WTC11 (cell line): ENCODE data around the gene LCN10. TPM values are rescaled to one million over a fixed set of nuclear protein-coding genes. Genes with fewer than 3 reads are reported as not detected.
A peak's percentile ranks its signal among the peaks of the same experiment; 100 is the strongest.

ENCODE experiments used
- ATAC-seq: fragments of 200-7000 bp; cut with Tn5 transposase; 2 replicates; pipeline ENCODE4 v1.10.0; 2021; ENCODE audit warnings: mild to moderate bottlenecking, moderate library complexity
- CTCF ChIA-PET: fragments of 300-600 bp; sonication (Branson Sonifier 250); formaldehyde crosslinking; loops from one replicate; lab custom pipeline; 2021; ENCODE audit warnings: antibody characterized with exemption; lab: Charles Lee
- POLR2A ChIA-PET: fragments of 350-600 bp; sonication (Branson Sonifier 250); formaldehyde crosslinking; loops from one replicate; lab custom pipeline; 2021; ENCODE audit warnings: antibody characterized with exemption; lab: Charles Lee
- DNase-seq: peaks from one replicate; pipeline ENCODE4 v3.0.0; 2021; ENCODE audit warnings: low spot score
- H3K27ac Mint-ChIP-seq: 2 replicates; pipeline ENCODE4 v1.8.0; 2021; ENCODE audit warnings: mixed read lengths
- H3K27me3 Mint-ChIP-seq: 2 replicates; pipeline ENCODE4 v1.8.0; 2021; ENCODE audit warnings: low read depth, mild to moderate bottlenecking, moderate library complexity, mixed read lengths
- H3K36me3 Mint-ChIP-seq: 2 replicates; pipeline ENCODE4 v1.8.0; 2021; ENCODE audit warnings: mixed read lengths
- H3K4me1 Mint-ChIP-seq: 2 replicates; pipeline ENCODE4 v1.8.0; 2022; ENCODE audit warnings: mixed read lengths
- H3K4me3 Mint-ChIP-seq: 2 replicates; pipeline ENCODE4 v1.8.0; 2021; ENCODE audit warnings: mild to moderate bottlenecking, moderate library complexity, mixed read lengths
- H3K9me3 Mint-ChIP-seq: 2 replicates; pipeline ENCODE4 v1.8.0; 2021; ENCODE audit warnings: mixed read lengths
- ARID4B ChIP-seq: sonication (generic); formaldehyde crosslinking; IDR thresholded peaks from 2 replicates; pipeline ENCODE4 v1.8.0; 2023; ENCODE audit warnings: missing genetic modification reagents, mild to moderate bottlenecking, borderline replicate concordance
- ESRRA ChIP-seq: sonication (generic); formaldehyde crosslinking; IDR thresholded peaks from 2 replicates; pipeline ENCODE4 v1.8.1; 2022; ENCODE audit warnings: mild to moderate bottlenecking, missing genetic modification reagents, borderline replicate concordance
- GTF2I ChIP-seq: fragments of 250-450 bp; sonication (Bioruptor Pico); conservative IDR thresholded peaks from 2 replicates; pipeline ENCODE4 v1.4.0; 2021; ENCODE audit warnings: mild to moderate bottlenecking
- ZNF121 ChIP-seq: sonication (generic); formaldehyde crosslinking; IDR thresholded peaks from 2 replicates; pipeline ENCODE4 v1.8.0; 2023; ENCODE audit warnings: missing genetic modification reagents
- microRNA-seq: library from miRNA; unstranded; fragments of <30 nt; microRNA quantifications from one replicate; pipeline ENCODE4 v1.2.0, GENCODE V29; 2022; ENCODE audit warnings: borderline number of aligned reads
- total RNA-seq: library from RNA; stranded (reverse); gene quantifications from 3 replicates; pipeline ENCODE4 v1.2.3, GENCODE V29; 2021
- TF ChIP-seq, protein P1 (sequence below): fragments of 200-600 bp; IDR thresholded peaks from 2 replicates; pipeline ENCODE4 v1.8.0; 2022; ENCODE audit warnings: antibody characterized with exemption

LCN10 gene
- total RNA-seq, 1 experiment from 2014 or later: 2.4 TPM

GRCh38 chr9:136688274-136689107 lies 54.2 kb downstream of the LCN10 start:
- no peak for DNase-seq
- Mint-ChIP-seq H3K27ac (no peak overlapping the region), H3K9me3 (no peaks in the 10 kb centered on the region), H3K27me3 (no peaks in the 10 kb centered on the region; the same call in 1 of the 2 replicates), H3K4me3 (peak overlapping the region; percentile 49), H3K36me3 (no peaks in the 10 kb centered on the region), H3K4me1 (peaks cover 14% of the 10 kb centered on the region)
- ChIA-PET CTCF (interaction anchor here (0.7 to 9.6 kb wide), 6 partner anchors 13 to 86 kb away, joined by 3 to 103 read pairs (median 4); no protein-coding TSS in a partner anchor), POLR2A (interaction anchor here (1.0 kb wide), 1 partner anchor 40 kb away, joined by 3 read pairs; no protein-coding TSS in a partner anchor)
- no peak for ATAC-seq
- no peak for TF ChIP-seq ARID4B
- peak; percentile 66 for TF ChIP-seq GTF2I (CRISPR knock-in tag)
- no peak for TF ChIP-seq ESRRA
- TF ChIP-seq ZNF121 (CRISPR knock-in tag): peak; percentile 99
- TF ChIP-seq, protein P1, sequence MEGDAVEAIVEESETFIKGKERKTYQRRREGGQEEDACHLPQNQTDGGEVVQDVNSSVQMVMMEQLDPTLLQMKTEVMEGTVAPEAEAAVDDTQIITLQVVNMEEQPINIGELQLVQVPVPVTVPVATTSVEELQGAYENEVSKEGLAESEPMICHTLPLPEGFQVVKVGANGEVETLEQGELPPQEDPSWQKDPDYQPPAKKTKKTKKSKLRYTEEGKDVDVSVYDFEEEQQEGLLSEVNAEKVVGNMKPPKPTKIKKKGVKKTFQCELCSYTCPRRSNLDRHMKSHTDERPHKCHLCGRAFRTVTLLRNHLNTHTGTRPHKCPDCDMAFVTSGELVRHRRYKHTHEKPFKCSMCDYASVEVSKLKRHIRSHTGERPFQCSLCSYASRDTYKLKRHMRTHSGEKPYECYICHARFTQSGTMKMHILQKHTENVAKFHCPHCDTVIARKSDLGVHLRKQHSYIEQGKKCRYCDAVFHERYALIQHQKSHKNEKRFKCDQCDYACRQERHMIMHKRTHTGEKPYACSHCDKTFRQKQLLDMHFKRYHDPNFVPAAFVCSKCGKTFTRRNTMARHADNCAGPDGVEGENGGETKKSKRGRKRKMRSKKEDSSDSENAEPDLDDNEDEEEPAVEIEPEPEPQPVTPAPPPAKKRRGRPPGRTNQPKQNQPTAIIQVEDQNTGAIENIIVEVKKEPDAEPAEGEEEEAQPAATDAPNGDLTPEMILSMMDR: no peak

Small RNA genes within 50 kb of the gene (microRNA-seq; reads per million reads assigned to microRNA genes)
- gene MIR6722: not detected

Other genes with a start within 250 kb of the LCN10 start
- gene NOTCH1, start 196.9 kb downstream of the LCN10 start, total RNA-seq: 76.7 to 95.6 TPM (median 79.2 TPM) in 3 replicates
- gene EGFL7, start 80.0 kb downstream of the LCN10 start, total RNA-seq: 54.6 to 64.9 TPM (median 62.8 TPM) in 3 replicates
- 40.2 to 42.2 TPM (median 41.2 TPM) in 3 replicates for gene AGPAT2, start 55.5 kb downstream of the LCN10 start, total RNA-seq
- gene DIPK1B, start 30.4 kb downstream of the LCN10 start, total RNA-seq: 45.4 to 49.8 TPM (median 48.9 TPM) in 3 replicates
- not detected in 3 replicates for gene LCN6, start 5.6 kb upstream of the LCN10 start, total RNA-seq
- 0.21 TPM in 1 of 3 replicates, not detected in the others for gene LCN8, start 15.3 kb upstream of the LCN10 start, total RNA-seq
- 0.52 to 1.0 TPM (median 0.96 TPM) in 3 replicates for gene LCN15, start 21.6 kb upstream of the LCN10 start, total RNA-seq
- gene TMEM141, start 48.4 kb upstream of the LCN10 start, total RNA-seq: 72.0 to 86.7 TPM (median 86.1 TPM) in 3 replicates
- gene CCDC183, start 53.4 kb upstream of the LCN10 start, total RNA-seq: 1.7 to 2.1 TPM (median 2.0 TPM) in 3 replicates
- gene RABL6, start 65.0 kb upstream of the LCN10 start, total RNA-seq: 134 to 171 TPM (median 139 TPM) in 3 replicates
- 1.6 to 1.7 TPM (median 1.6 TPM) in 3 replicates for gene AJM1, start 99.5 kb upstream of the LCN10 start, total RNA-seq
- 138 to 176 TPM (median 173 TPM) in 3 replicates for gene PHPT1, start 106.5 kb upstream of the LCN10 start, total RNA-seq
- gene MAMDC4, start 109.4 kb upstream of the LCN10 start, total RNA-seq: 6.7 to 12.1 TPM (median 10.9 TPM) in 3 replicates
- gene EDF1, start 123.4 kb upstream of the LCN10 start, total RNA-seq: 312 to 334 TPM (median 328 TPM) in 3 replicates
- 55.0 to 62.5 TPM (median 61.3 TPM) in 3 replicates for gene TRAF2, start 143.6 kb upstream of the LCN10 start, total RNA-seq
- 58.2 to 70.5 TPM (median 63.9 TPM) in 3 replicates for gene FBXW5, start 201.8 kb upstream of the LCN10 start, total RNA-seq
- gene C8G, start 202.3 kb upstream of the LCN10 start, total RNA-seq: 0.85 to 1.7 TPM (median 1.5 TPM) in 3 replicates
- gene LCN12, start 209.3 kb upstream of the LCN10 start, total RNA-seq: 1.9 to 4.7 TPM (median 3.4 TPM) in 3 replicates
- 2.2 to 4.0 TPM (median 2.9 TPM) in 3 replicates for gene PTGDS, start 234.6 kb upstream of the LCN10 start, total RNA-seq
- 0.27 to 0.50 TPM (median 0.34 TPM) in 3 replicates for gene LCNL1, start 240.1 kb upstream of the LCN10 start, total RNA-seq
- 44.1 to 45.3 TPM (median 44.6 TPM) in 3 replicates for gene PAXX, start 249.5 kb upstream of the LCN10 start, total RNA-seq